SH-SY5Y (cell line): ENCODE results near the gene CUL7.

Experiments used
- GATA2 ChIP-seq: IDR thresholded peaks from 2 replicates; pipeline ENCODE4 v1.6.1; 2011; ENCODE audit warnings: mild to moderate bottlenecking, low read depth, low read length
- GATA3 ChIP-seq: IDR thresholded peaks from 2 replicates; pipeline ENCODE4 v1.6.1; 2011; ENCODE audit warnings: low read depth, mild to moderate bottlenecking, low read length, moderate library complexity

- TF ChIP-seq GATA2 (no peak), GATA3 (no peak)
Measured at GRCh38 chr6:43037706-43038105, 15.9 kb downstream of the CUL7 start.
